Adrenal gland (tissue), 12 donors: Measurements from ENCODE around the gene TMEM267. TPM values are rescaled to one million over a fixed set of nuclear protein-coding genes. Genes with fewer than 3 reads are reported as not detected.
A peak's percentile ranks its signal among the peaks of the same experiment; 100 is the strongest.

Experiments used
- DNase-seq, 7 donors: peaks; one replicate each; pipeline ENCODE4 v3.0.0-alpha.2; 2019 to 2020
- H3K27ac ChIP-seq, 5 donors: fragments of 200-600 bp; sonication (generic) in 4 of 5; 1 replicate in 3 of 5; 2 replicates in 2 of 5; pipeline versions ENCODE4 v1.5.1 to v1.8.0; 2016 to 2020; ENCODE audit warnings: mild to moderate bottlenecking in 1 of 5
- H3K27me3 ChIP-seq: fragments of 200-600 bp; 2 replicates; pipeline ENCODE4 v1.8.0; 2021
- H3K36me3 ChIP-seq, 2 donors: fragments of 200-600 bp; replicated peaks in 1 of 2; 1 replicate in 1 of 2; 2 replicates in 1 of 2; pipeline versions ENCODE4 v1.5.1 to v1.8.0; 2018 to 2022
- H3K4me1 ChIP-seq, 2 donors: fragments of 200-600 bp; replicated peaks in 1 of 2; 1 replicate in 1 of 2; 2 replicates in 1 of 2; pipeline versions ENCODE4 v1.5.1 to v1.8.0; 2018 to 2021
- H3K4me3 ChIP-seq, 4 donors: fragments of 200-600 bp; sonication (generic) in 3 of 4; one replicate each; pipeline ENCODE4 v1.5.1; 2016 to 2018
- H3K9me3 ChIP-seq, 3 donors: fragments of 200-600 bp; sonication (generic) in 1 of 3; replicated peaks in 1 of 3; 1 replicate in 2 of 3; 2 replicates in 1 of 3; pipeline versions ENCODE4 v1.5.1 to v1.8.0; 2016 to 2021
- CTCF ChIP-seq, 6 experiments: fragments of 450-650 bp in 4 of 6; fragments of 200-600 bp in 2 of 6; sonication (generic) in 1 of 6; IDR thresholded peaks; 1 replicate in 5 of 6; 2 replicates in 1 of 6; pipeline versions ENCODE4 v1.5.1 to v1.8.0; 2016 to 2021; ENCODE audit warnings: antibody characterized with exemption in 6 of 6, mild to moderate bottlenecking in 2 of 6, moderate library complexity in 1 of 6
- POLR2A ChIP-seq, 2 donors: fragments of 450-650 bp; IDR thresholded peaks; one replicate each; pipeline ENCODE4 v1.6.1; 2017; ENCODE audit warnings: antibody characterized with exemption in 2 of 2, mild to moderate bottlenecking in 2 of 2, moderate library complexity in 1 of 2
- WGBS, 4 donors: extraction: QIAGEN DNeasy Blood & Tissue Kit in 2 of 4; methylation state at CpG; one replicate each; pipeline versions ENCODE4 v1.1.5 to v1.1.7; 2013 to 2017; 5-methylcytosine and 5-hydroxymethylcytosine counted together
- intact Hi-C, 2 donors: fragments of 100-400 bp; cut with DNase I; formaldehyde crosslinking; loops; one replicate each; pipeline versions ENCODE4 v1.14.1 to v1.15.0; 2022 to 2023
- polyA plus RNA-seq, 3 donors: library from polyadenylated mRNA; stranded (reverse); fragments of 200-250 nt in 2 of 3; fragments of 350-450 nt in 1 of 3; fragmentation: Illumina TruSeq in 1 of 3; extraction: RNeasy Lipid Tissue Mini Kit (QIAGEN cat#74804) in 1 of 3; gene quantifications; one replicate each; pipeline ENCODE4 v1.2.3, GENCODE V29; 2013 to 2014
- total RNA-seq, 9 donors: library from RNA; depleted of rRNA in 4 of 9; stranded (reverse); fragments of >200 nt in 4 of 9; fragments of 120-200 nt in 1 of 9; fragmentation: NEBNext Ultra II Directional in 1 of 9; extraction: Animal tissue kit (Norgen Biotek cat#: 25700) in 1 of 9; gene quantifications; one replicate each; pipeline versions ENCODE4 v1.1.0 to v1.2.4, GENCODE V29; 2013 to 2023
- donor health status: healthy with polysubstance abuse.
- donor health status: Bipolar disorder and iron deficiency.
- donor health status: DM: yes; HTN: yes; CAD: no.
- donor health status: DM: no; HTN: no; CAD: no.
- donor health status: DM: no; HTN: no; CAD: no.
- donor health status: DM: yes; HTN: yes; CAD: no.

TMEM267 gene
- total and polyA plus RNA-seq, 12 donors = 1.5 to 14.0 (median 7.8) TPM

DNA sequence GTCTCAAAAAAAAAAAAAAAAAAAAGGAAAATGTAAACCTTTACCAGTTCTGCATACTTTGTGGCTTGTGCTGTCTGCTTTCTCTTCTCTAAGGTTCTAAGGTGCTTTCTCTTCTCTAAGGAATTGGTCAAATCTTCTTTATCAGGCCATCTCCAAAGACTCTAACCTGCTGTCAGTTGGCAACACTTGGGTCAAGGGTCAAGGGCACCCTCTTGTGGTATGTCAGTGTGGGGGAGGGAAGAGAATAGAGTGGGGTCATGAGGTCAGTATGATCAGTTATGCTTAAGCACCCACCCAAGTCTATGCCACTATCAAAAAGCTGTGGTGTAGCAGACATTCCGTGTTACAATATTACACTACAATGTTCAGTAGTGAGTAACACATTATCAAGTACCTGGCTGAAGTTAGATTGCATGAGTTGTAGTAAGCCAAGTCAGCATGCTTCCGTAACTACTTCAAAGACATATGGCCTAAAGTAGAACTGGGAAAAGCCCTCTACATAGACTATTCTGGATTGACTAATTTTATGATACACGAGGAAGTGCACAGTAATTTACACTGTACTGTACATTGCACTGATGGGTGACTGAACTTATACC, 46.5 kb downstream of the TMEM267 start:
- Histone ChIP-seq H3K27ac (no peak overlapping the region), H3K9me3 (no peaks in the 10 kb centered on the region), H3K27me3 (no peaks in the 10 kb centered on the region), H3K36me3 (no peaks in the 10 kb centered on the region), H3K4me3 (no peak overlapping the region), H3K4me1 (peaks cover 0 to 9% of the 10 kb centered on the region in 2 donors)
- DNase-seq = no peak
- TF ChIP-seq CTCF (IDR thresholded peaks at IDR 0.05) (no peak), POLR2A (IDR thresholded peaks at IDR 0.05) (no peak)
- 91 to 98% (median 97%) methylated on average over 3 of the region's 3 CpGs for WGBS, 4 donors
- intact Hi-C loops = no loop called here

- intact Hi-C loops = no loop called here
- WGBS, 4 donors = 83 to 88% (median 84%) methylated on average over 4 of the region's 4 CpGs
- no peak for TF ChIP-seq POLR2A (IDR thresholded peaks at IDR 0.05)
- TF ChIP-seq CTCF (IDR thresholded peaks at IDR 0.05) = no peak
- Histone ChIP-seq H3K4me1 (peaks cover 0 to 9% of the 10 kb centered on the region in 2 donors), H3K9me3 (no peaks in the 10 kb centered on the region), H3K27me3 (no peaks in the 10 kb centered on the region), H3K27ac (no peak overlapping the region), H3K36me3 (no peaks in the 10 kb centered on the region), H3K4me3 (no peak overlapping the region)
- DNase-seq = no peak
Observed at GRCh38 chr5:43433382-43433781, 50.3 kb downstream of the TMEM267 start.

- WGBS, 4 donors = 45 to 71% (median 60%) methylated on average over 3 of the region's 3 CpGs
- no peaks in the 10 kb centered on the region for H3K36me3 ChIP-seq
- no peak overlapping the region for H3K27ac ChIP-seq
- TF ChIP-seq POLR2A (IDR thresholded peaks at IDR 0.05) = no peak
- TF ChIP-seq CTCF (IDR thresholded peaks at IDR 0.05) = no peak
- H3K4me1 ChIP-seq = peaks cover 0 to 9% of the 10 kb centered on the region in 2 donors
- H3K27me3 ChIP-seq = no peaks in the 10 kb centered on the region
- peak; percentile 22 to 71 (median 42) for DNase-seq
- no peak overlapping the region for H3K4me3 ChIP-seq
- H3K9me3 ChIP-seq = no peaks in the 10 kb centered on the region
- intact Hi-C loops = no loop called here
Observed at GRCh38 chr5:43432486-43433375, 50.9 kb downstream of the TMEM267 start.

- Histone ChIP-seq H3K36me3 (no peaks in the 10 kb centered on the region), H3K4me1 (peaks cover 0 to 9% of the 10 kb centered on the region in 2 donors), H3K4me3 (no peak overlapping the region), H3K9me3 (no peaks in the 10 kb centered on the region), H3K27ac (no peak overlapping the region), H3K27me3 (no peaks in the 10 kb centered on the region)
- no peak for TF ChIP-seq CTCF (IDR thresholded peaks at IDR 0.05)
- no peak for TF ChIP-seq POLR2A (IDR thresholded peaks at IDR 0.05)
- DNase-seq = no peak
- intact Hi-C loops = no loop called here
- WGBS, 4 donors = 88 to 95% (median 90%) methylated on average over 2 of the region's 2 CpGs
Observed at GRCh38 chr5:43429706-43430105, 54.0 kb downstream of the TMEM267 start.
